Ovary (tissue), 3 donors: ENCODE measurements around the gene ARID1B.

Experiments used
- CTCF ChIP-seq, 3 donors: fragments of 450-650 bp in 2 of 3; fragments of 200-600 bp in 1 of 3; IDR thresholded peaks; one replicate each; pipeline versions ENCODE4 v1.5.1 to v1.8.0; 2016 to 2022; ENCODE audit warnings: antibody characterized with exemption in 3 of 3, mild to moderate bottlenecking in 1 of 3
- POLR2A ChIP-seq: fragments of 450-650 bp; IDR thresholded peaks from one replicate; pipeline ENCODE4 v1.6.1; 2017; ENCODE audit warnings: antibody characterized with exemption, mild to moderate bottlenecking, moderate library complexity
- donor health status: DM: no; HTN: no; CAD: no.

GRCh38 chr6:156771761-156772160 lies 5.4 kb upstream of the ARID1B start:
- TF ChIP-seq POLR2A, result no peak
- no peak for TF ChIP-seq CTCF (IDR thresholded peaks at IDR 0.05)
